GM13976 (cell line): ENCODE measurements around the gene POC5.

ENCODE experiments used
- DNase-seq: peaks from one replicate; pipeline ENCODE4 v3.0.0; 2012; ENCODE audit warnings: low spot score
- in situ Hi-C: fragments of 300-500 bp; cut with MboI; formaldehyde crosslinking; loops from one replicate; pipeline ENCODE4 v1.12.0; 2022; ENCODE audit warnings: low sequenced_read_pairs, mixed read lengths, inconsistent platforms; ENCODE audit not compliant: unreplicated experiment
- TF ChIP-seq, protein P1 (sequence below): IDR thresholded peaks from 2 replicates; pipeline ENCODE4 v1.5.1; 2012; ENCODE audit warnings: borderline replicate concordance, mild to moderate bottlenecking; ENCODE audit not compliant: insufficient read depth; ENCODE audit errors: extremely low read depth, missing control alignments, control extremely low read depth

POC5 gene

DNA sequence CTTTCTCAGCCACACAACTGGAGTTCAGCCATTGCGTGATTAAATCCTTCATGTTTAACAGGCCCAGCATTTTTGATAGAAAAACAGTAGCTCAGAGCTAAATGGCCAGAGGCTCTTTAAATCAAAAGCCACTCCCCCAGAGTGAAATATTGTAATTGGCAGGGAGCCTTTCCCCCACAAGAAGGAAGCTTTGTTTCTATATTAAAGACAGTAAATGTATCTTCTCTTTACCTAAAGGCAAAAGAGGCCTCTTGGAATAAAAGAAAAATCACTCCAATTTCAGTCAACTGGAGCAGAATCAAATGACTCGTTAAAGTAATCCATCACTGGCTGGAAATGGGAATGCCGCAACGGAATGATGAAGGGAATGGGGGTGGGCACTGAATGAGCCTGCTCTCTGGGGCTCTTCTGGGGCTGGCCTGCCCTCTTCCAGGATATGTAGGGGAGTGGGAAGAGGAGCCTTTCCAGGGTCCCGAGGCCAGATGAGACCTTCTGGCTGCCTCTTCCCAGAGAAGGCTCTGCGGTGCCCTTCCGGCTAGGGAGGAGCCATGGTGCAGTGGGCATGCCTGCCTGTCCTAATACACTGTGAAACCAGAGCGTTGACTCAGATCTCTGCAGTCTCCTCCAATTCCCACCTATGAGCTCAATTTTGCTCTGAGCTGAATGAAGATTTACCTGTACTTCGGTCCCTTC, 60.8 kb downstream of the POC5 start:
- no peak for DNase-seq
- in situ Hi-C loops = no loop called here
- TF ChIP-seq, protein P1, sequence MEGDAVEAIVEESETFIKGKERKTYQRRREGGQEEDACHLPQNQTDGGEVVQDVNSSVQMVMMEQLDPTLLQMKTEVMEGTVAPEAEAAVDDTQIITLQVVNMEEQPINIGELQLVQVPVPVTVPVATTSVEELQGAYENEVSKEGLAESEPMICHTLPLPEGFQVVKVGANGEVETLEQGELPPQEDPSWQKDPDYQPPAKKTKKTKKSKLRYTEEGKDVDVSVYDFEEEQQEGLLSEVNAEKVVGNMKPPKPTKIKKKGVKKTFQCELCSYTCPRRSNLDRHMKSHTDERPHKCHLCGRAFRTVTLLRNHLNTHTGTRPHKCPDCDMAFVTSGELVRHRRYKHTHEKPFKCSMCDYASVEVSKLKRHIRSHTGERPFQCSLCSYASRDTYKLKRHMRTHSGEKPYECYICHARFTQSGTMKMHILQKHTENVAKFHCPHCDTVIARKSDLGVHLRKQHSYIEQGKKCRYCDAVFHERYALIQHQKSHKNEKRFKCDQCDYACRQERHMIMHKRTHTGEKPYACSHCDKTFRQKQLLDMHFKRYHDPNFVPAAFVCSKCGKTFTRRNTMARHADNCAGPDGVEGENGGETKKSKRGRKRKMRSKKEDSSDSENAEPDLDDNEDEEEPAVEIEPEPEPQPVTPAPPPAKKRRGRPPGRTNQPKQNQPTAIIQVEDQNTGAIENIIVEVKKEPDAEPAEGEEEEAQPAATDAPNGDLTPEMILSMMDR = no peak

DNA sequence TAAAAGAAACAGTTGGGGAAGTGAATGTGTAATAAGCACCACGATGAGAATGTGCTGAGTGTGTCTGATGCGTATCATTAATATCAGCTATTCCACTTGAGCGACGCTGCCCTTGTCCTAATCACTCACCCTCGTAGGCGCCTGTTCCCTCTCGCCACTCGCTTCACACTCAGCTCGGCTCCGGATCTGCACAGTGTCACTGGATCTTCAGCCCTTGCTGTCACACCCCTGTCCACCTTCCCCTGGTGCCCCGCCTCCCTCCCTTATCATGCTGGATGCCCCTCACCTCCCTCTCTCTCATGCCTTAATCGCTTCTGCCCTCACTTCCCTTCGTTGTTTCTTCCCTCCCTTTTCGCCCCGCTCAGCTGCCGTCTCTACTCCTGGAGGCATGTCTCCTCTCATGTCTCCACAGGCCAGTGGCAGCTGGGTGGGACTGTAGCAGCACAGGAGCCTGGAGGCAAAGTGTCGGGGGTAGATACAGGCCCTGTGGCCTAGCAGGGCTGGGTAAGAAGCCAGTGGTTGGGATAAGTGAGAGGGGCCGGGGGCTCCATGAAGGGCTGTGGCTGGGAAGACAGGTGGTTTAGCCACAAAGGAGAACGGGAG, 62.4 kb downstream of the POC5 start:
- in situ Hi-C loops = no loop called here
- no peak for DNase-seq
- TF ChIP-seq, protein P1 = no peak

DNA sequence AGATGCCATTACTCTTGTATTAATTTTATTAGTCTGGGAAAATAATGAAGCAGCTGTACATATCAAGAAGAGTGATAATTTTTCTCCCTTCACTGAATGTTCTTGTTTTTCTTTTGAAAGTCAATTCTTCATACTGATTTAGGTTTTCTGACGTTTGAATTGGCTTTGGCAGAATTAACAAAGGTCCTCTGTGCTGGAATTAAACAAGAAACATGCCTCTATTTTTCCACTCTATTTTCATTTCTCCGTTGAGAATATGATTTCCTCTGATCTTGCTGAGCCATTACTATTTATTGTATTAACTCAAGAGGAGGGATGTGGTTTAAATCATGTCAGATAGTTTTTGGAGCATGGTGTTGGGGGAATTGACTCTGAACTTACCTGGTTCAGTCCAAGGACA, 63.7 kb downstream of the POC5 start:
- no peak for DNase-seq
- in situ Hi-C loops = no loop called here
- TF ChIP-seq, protein P1 = no peak

DNA sequence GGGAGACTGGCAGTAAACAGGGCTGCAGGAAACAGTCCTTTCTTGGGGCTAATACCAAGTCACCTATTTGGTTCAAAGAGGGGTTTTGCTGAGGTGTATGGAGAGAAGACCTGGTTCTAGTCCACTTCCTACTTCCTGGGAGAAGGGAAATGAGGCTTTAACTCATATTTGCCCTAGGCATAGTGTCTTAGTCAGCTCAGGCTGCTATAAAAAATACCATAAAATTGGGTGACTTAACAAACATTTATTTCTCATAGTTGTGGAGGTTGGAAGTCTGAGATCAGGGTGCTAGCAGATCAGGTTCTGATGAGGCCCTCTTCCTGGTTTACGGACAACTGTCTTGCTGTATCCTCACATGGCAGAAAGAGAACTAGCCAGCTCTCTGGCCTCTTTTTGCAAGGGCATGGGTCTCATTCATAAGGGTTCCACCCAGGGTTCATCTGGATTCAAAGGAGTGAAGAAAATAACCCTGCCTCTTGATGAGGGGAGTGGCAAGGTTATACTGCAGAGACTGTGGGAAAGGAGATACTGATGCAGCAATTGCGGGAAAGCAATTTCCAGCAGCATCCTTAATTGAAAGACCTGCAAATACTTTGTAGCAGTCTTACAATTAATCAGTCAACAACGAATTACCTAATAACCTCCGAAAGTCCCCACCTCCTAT, 65.5 kb downstream of the POC5 start:
- TF ChIP-seq, protein P1 = no peak
- no peak for DNase-seq
- in situ Hi-C loops = no loop called here

DNA sequence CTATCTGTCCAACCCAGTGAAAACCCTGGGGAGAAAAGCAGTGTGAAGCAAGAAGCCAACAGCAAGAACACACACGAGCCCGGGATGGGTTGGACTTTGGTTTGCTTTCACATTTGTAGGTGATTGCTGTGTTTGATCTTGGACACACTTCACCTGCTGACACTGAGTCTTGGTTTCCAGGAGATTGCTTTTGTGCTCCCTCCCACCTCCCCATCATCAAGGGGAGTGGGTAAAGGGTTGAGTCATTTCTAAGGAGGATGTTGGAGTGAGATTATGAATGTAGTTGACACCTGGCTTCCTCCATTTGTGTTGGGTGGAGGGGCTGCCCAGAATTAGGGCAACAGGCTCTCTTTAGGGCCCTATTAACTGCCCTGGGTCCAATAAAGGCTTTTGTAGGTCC, 68.5 kb downstream of the POC5 start:
- TF ChIP-seq, protein P1 = no peak
- peak; percentile 41 for DNase-seq
- in situ Hi-C loops = no loop called here

DNA sequence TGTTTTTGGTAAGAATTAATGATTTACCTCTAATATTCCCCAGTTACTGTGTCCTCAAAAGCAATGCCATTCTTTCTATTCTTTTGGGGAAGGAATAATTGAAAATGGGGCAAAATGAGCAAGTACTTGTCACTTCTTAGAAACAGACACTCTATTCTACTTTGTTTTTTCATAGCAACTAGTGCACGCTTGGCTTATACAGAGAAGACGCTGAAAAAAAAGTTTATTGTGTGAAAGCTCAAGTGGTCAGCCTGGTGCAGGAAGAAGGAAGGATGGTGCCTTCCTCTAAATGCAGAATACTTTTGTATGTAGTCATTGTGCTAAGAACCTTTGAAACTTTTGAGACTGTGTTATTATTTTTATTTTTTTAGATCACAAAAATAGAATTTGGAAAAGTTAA, 76.4 kb downstream of the POC5 start:
- in situ Hi-C loops = no loop called here
- DNase-seq = no peak
- TF ChIP-seq, protein P1 = no peak
